SU-DHL-6 (cell line): ENCODE measurements around the gene FMN1.

Experiments used
- H2AFZ ChIP-seq: fragments of 200-600 bp; sonication (generic); 2 replicates; pipeline ENCODE4 v1.6.1; 2014; ENCODE audit warnings: low read depth, mild to moderate bottlenecking, moderate library complexity, mixed read lengths, antibody characterized with exemption, low read length; ENCODE audit not compliant: severe bottlenecking
- H3F3A ChIP-seq: fragments of 200-600 bp; shearing (Covaris generic); 2 replicates; pipeline ENCODE4 v1.6.0; 2016; ENCODE audit warnings: antibody characterized with exemption, mild to moderate bottlenecking; ENCODE audit not compliant: insufficient read depth
- H3K27ac ChIP-seq: fragments of 200-600 bp; sonication (generic); 2 replicates; pipeline ENCODE4 v1.5.1; 2016; ENCODE audit warnings: low read depth, mild to moderate bottlenecking, low read length, moderate library complexity, mixed read lengths
- H3K27me3 ChIP-seq: fragments of 200-600 bp; sonication (generic), shearing (Covaris generic); 2 replicates; pipeline ENCODE4 v1.6.0; 2014; ENCODE audit warnings: mild to moderate bottlenecking, low read length
- H3K36me3 ChIP-seq: fragments of 200-600 bp; sonication (generic); 2 replicates; pipeline ENCODE4 v1.6.1; 2014; ENCODE audit warnings: mild to moderate bottlenecking, low read length, mixed read lengths
- H3K4me2 ChIP-seq: fragments of 300-600, 200-600 bp; shearing (Covaris generic), sonication (generic); 2 replicates; pipeline ENCODE4 v1.6.0; 2014; ENCODE audit warnings: low read length, low read depth, mild to moderate bottlenecking; ENCODE audit not compliant: poor library complexity, severe bottlenecking
- H3K4me3 ChIP-seq: fragments of 200-600 bp; sonication (generic); 2 replicates; pipeline ENCODE4 v1.5.1; 2014; ENCODE audit warnings: antibody characterized with exemption, low read length, mild to moderate bottlenecking, mixed read lengths; ENCODE audit not compliant: insufficient read depth, poor library complexity, severe bottlenecking
- H3K79me2 ChIP-seq: fragments of 200-600 bp; sonication (generic); 2 replicates; pipeline ENCODE4 v1.6.1; 2014; ENCODE audit warnings: mild to moderate bottlenecking, low read length, moderate library complexity; ENCODE audit not compliant: insufficient read depth
- H3K9ac ChIP-seq: fragments of 200-600 bp; sonication (generic); 2 replicates; pipeline ENCODE4 v1.7.0; 2014; ENCODE audit warnings: mild to moderate bottlenecking, low read length
- H3K9me2 ChIP-seq: fragments of 200-600 bp; sonication (generic); replicated peaks from 2 replicates; pipeline ENCODE4 v1.6.1; 2014; ENCODE audit warnings: low read length; ENCODE audit not compliant: insufficient read depth
- H3K9me3 ChIP-seq: fragments of 200-600 bp; sonication (generic); 2 replicates; pipeline ENCODE4 v1.6.1; 2014; ENCODE audit warnings: low read length, mixed read lengths; ENCODE audit not compliant: insufficient read depth
- H4K20me1 ChIP-seq: fragments of 200-600 bp; sonication (generic); 2 replicates; pipeline ENCODE4 v1.6.1; 2014; ENCODE audit warnings: low read depth, mild to moderate bottlenecking, antibody characterized with exemption, low read length, moderate library complexity, mixed read lengths
- EZH2phosphoT487 ChIP-seq: fragments of 200-600 bp; sonication (generic), shearing (Covaris generic); conservative IDR thresholded peaks from 2 replicates; pipeline ENCODE4 v1.6.1; 2018; ENCODE audit warnings: mild to moderate bottlenecking, antibody characterized with exemption, low read length, moderate library complexity, mixed read lengths
- TF ChIP-seq, protein P1 (sequence below): fragments of 200-600 bp; sonication (generic); IDR thresholded peaks from one replicate; pipeline ENCODE4 v1.5.1; 2017; ENCODE audit warnings: antibody characterized with exemption, mild to moderate bottlenecking, low read length, moderate library complexity; ENCODE audit not compliant: insufficient read depth, poor library complexity, severe bottlenecking

FMN1 gene

DNA sequence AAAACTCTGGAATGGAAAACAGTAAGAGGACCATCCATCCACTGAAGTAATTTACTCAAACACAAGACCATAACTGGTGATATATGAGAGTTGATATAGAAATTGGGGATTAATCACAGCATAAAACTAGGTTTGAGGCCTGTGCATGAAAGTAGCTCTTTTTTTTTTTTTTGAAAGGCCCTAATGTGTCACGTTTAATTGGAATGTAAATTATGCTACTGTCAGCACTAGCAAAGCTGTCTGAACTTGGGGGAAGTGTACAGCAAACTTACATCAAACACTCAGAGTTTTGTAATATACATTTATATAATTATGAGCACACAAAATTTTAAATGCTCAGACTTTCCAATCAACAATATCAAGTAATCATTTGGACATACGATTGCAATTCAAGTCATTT is 322.6 kb downstream of the FMN1 start:
- no peaks in the 10 kb centered on the region for H3K9me2 ChIP-seq

GRCh38 chr15:32870240-32871033 is 324.1 kb downstream of the FMN1 start:
- Histone ChIP-seq H3K9me2 (no peaks in the 10 kb centered on the region), H4K20me1 (no peaks in the 10 kb centered on the region), H3K27me3 (no peaks in the 10 kb centered on the region), H3F3A (no peaks in the 10 kb centered on the region), H3K79me2 (no peaks in the 10 kb centered on the region), H3K9me3 (no peaks in the 10 kb centered on the region), H3K4me3 (no peak overlapping the region), H2AFZ (no peak overlapping the region), H3K4me2 (no peak overlapping the region), H3K36me3 (no peaks in the 10 kb centered on the region), H3K9ac (no peak overlapping the region), H3K27ac (no peak overlapping the region)
- no peak for TF ChIP-seq EZH2phosphoT487
- TF ChIP-seq, protein P1, sequence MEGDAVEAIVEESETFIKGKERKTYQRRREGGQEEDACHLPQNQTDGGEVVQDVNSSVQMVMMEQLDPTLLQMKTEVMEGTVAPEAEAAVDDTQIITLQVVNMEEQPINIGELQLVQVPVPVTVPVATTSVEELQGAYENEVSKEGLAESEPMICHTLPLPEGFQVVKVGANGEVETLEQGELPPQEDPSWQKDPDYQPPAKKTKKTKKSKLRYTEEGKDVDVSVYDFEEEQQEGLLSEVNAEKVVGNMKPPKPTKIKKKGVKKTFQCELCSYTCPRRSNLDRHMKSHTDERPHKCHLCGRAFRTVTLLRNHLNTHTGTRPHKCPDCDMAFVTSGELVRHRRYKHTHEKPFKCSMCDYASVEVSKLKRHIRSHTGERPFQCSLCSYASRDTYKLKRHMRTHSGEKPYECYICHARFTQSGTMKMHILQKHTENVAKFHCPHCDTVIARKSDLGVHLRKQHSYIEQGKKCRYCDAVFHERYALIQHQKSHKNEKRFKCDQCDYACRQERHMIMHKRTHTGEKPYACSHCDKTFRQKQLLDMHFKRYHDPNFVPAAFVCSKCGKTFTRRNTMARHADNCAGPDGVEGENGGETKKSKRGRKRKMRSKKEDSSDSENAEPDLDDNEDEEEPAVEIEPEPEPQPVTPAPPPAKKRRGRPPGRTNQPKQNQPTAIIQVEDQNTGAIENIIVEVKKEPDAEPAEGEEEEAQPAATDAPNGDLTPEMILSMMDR: no peak

More for the DNA sequence above, 322.6 kb downstream of the FMN1 start:
- H3K9ac ChIP-seq: no peak overlapping the region
- no peaks in the 10 kb centered on the region for H3K27me3 ChIP-seq
- no peaks in the 10 kb centered on the region for H4K20me1 ChIP-seq
- H3K4me2 ChIP-seq: no peak overlapping the region
- H3K27ac ChIP-seq: no peak overlapping the region
- H3K36me3 ChIP-seq: no peaks in the 10 kb centered on the region
- TF ChIP-seq, protein P1: no peak
- TF ChIP-seq EZH2phosphoT487: no peak
- no peaks in the 10 kb centered on the region for H3K9me3 ChIP-seq
- H3K4me3 ChIP-seq: no peak overlapping the region
- no peak overlapping the region for H2AFZ ChIP-seq
- no peaks in the 10 kb centered on the region for H3K79me2 ChIP-seq
- no peaks in the 10 kb centered on the region for H3F3A ChIP-seq

DNA sequence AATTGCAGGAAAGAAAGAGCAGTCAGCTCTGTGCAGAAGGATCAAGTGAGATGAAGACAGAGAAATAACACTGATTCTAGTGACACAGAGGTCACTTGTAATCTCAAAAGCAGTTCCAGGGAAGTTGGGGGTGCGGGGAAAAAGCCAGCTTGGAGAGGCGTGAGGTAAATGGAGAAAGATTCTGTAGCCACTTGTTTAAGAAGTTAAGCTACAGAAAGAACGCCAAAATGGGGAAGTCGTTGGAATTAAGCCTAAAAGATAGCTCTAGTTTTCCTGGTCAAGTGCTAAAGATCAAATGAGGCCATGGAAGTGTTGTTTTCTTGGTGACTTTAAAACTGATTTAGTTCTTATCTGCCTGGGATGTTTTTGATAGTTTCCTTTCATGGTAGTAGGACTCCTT is 324.7 kb downstream of the FMN1 start:
- H3K9me2 ChIP-seq: no peaks in the 10 kb centered on the region
- no peak overlapping the region for H2AFZ ChIP-seq
- no peak for TF ChIP-seq EZH2phosphoT487
- TF ChIP-seq, protein P1: no peak
- H4K20me1 ChIP-seq: no peaks in the 10 kb centered on the region
- H3F3A ChIP-seq: no peaks in the 10 kb centered on the region
- H3K9ac ChIP-seq: no peak overlapping the region
- no peaks in the 10 kb centered on the region for H3K36me3 ChIP-seq
- H3K79me2 ChIP-seq: no peaks in the 10 kb centered on the region
- no peaks in the 10 kb centered on the region for H3K27me3 ChIP-seq
- no peaks in the 10 kb centered on the region for H3K9me3 ChIP-seq
- H3K4me2 ChIP-seq: no peak overlapping the region
- no peak overlapping the region for H3K27ac ChIP-seq
- no peak overlapping the region for H3K4me3 ChIP-seq
